CD4-positive, alpha-beta T cell treated with Interleukin-17A for 4 hours (primary cell): ENCODE measurements around the gene PLCD3.

Experiments
- DNase-seq: peaks from one replicate; pipeline ENCODE4 v3.0.0-alpha.2; 2020; ENCODE audit warnings: mixed read lengths

Gene PLCD3, protein sequence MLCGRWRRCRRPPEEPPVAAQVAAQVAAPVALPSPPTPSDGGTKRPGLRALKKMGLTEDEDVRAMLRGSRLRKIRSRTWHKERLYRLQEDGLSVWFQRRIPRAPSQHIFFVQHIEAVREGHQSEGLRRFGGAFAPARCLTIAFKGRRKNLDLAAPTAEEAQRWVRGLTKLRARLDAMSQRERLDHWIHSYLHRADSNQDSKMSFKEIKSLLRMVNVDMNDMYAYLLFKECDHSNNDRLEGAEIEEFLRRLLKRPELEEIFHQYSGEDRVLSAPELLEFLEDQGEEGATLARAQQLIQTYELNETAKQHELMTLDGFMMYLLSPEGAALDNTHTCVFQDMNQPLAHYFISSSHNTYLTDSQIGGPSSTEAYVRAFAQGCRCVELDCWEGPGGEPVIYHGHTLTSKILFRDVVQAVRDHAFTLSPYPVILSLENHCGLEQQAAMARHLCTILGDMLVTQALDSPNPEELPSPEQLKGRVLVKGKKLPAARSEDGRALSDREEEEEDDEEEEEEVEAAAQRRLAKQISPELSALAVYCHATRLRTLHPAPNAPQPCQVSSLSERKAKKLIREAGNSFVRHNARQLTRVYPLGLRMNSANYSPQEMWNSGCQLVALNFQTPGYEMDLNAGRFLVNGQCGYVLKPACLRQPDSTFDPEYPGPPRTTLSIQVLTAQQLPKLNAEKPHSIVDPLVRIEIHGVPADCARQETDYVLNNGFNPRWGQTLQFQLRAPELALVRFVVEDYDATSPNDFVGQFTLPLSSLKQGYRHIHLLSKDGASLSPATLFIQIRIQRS

GRCh38 chr17:45132320-45132571 is at the start of gene PLCD3:
Gene PLCD3, minus strand, starts transcription at chr17:45132515. Its CDS starts 105 bp downstream, at chr17:45132410.
- DNase-seq, result no peak

- no peak for DNase-seq
These were observed 45.2 kb upstream of the PLCD3 start for GRCh38 chr17:45177563-45177962.

- DNase-seq, result no peak
These were observed 43.4 kb upstream of the PLCD3 start for GRCh38 chr17:45175759-45176115.

GRCh38 chr17:45172541-45173286 is 40.4 kb upstream of the PLCD3 start:
- peak; percentile 77 for DNase-seq

GRCh38 chr17:45172232-45172540 is 39.9 kb upstream of the PLCD3 start:
- no peak for DNase-seq

DNA sequence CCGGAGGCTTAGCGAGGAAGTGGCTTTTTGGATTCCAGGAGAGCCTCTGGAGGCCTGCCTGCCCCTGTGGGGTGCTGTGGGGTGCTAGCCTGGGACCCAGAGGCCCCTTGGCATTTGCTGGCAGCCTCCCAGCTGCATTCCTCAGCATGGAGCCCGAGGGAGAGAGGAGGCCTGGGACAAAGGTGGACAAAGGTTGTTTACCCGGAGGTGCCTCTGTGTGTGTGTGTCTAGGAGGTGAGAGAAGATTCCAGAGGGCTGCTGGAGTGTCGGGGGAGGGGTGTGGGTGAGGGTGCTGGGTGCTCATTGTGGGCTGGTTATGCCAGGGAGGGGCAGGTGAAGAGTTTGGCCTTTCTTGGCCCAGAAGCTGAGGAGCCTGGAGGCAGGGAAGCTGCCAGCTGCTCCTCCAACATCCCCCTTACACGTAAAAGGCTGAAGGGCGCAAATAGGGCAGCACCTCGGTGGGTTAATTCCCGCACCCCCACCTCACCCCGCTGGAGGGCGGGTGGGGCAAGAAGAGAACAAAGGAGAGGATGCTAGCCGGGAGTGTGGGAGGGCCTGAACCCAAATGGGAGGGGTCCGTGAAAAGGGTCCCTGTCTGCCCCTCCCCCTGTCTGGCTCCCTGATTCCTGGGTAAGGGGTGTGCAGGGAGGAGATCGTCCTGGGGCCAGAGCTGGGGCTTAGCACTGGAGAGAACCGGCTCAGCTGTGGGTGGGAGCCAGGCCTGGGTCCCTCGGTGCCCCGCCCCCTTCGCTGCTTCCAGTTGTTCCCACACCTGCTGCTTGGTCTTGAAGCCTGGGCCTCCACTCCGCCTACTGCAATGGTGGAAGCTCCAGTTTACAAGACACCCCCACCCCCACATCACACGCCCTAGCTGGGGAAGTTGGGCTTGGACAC is 39.3 kb upstream of the PLCD3 start:
- peak; percentile 8 for DNase-seq

DNA sequence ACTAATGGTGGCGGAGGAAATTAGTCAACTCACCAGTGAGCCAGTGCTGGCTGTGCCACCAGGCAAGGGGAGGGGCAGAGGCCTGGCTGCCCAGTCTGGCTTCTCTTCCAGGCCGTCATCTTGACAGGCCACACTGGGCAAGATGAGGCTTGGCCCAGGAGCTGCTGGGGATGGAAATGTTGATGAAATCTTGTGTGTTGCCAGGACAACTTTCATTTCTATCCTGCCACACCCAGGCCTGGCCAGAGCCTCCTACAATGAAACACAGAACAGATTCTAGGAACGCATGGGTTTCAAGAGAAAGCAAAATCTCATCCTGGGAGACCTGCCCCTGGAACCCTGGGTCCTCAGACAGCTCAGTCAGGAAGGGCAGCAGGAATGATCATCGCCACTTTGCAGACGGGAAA is 38.6 kb upstream of the PLCD3 start:
- DNase-seq, result no peak

DNA sequence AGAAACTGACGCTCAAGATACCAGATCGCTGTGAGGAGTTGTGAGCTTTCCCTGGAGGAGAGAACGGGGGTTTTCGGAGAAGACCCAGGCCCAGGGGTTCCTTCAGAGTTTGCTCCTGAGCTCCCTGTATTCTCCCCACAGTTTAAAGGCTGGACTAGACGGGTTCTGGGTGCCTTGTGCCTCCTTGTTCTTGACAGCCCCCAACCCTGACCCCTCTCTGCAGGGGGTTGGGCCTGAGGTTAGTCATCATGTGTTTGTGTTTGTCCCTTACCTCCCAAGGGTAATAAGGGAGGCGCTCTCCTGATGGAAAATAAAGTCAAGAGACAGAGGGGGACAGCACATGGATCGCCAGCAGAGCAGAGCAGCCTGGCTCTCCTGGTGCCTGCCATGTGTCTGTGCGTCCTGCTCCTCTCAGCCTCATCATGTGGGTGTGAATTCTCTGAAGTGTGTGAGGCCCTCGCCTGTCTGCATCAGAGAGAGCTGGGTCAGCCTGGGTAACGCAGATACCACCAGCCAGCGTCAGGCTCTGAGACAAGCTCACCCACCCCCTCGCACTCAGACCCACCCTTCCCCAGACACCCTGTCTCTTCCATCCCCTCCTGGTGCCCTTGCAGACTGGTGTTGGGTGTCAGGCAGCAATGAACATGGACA is 38.1 kb upstream of the PLCD3 start:
- no peak for DNase-seq

GRCh38 chr17:45168991-45169752 is 36.9 kb upstream of the PLCD3 start:
- DNase-seq, result no peak

DNA sequence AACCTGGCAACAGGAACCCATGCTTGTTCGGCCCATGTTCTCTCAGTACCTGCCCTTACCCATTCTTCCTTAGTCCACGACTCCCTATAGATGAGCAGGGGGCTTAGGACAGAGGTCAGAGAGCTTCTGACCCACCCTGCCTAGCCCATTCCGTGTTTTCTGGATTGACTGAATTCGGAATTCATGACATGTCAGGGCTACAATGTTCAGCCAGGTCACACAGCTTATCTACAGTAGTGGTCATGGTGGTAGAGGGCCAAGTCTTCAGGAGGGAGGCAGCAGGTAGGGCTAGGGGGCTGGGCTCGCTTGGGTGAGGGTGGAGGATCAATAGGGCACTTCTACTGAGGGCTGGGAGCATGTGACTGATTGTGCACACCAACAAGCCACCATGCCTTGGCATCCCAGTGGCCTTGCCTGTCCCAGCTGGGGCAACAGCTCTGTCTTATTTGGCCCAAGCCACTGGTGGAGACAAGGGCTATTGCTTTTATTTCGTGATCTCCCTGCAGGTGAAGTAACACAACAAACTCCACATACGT is 32.5 kb upstream of the PLCD3 start:
- no peak for DNase-seq

DNA sequence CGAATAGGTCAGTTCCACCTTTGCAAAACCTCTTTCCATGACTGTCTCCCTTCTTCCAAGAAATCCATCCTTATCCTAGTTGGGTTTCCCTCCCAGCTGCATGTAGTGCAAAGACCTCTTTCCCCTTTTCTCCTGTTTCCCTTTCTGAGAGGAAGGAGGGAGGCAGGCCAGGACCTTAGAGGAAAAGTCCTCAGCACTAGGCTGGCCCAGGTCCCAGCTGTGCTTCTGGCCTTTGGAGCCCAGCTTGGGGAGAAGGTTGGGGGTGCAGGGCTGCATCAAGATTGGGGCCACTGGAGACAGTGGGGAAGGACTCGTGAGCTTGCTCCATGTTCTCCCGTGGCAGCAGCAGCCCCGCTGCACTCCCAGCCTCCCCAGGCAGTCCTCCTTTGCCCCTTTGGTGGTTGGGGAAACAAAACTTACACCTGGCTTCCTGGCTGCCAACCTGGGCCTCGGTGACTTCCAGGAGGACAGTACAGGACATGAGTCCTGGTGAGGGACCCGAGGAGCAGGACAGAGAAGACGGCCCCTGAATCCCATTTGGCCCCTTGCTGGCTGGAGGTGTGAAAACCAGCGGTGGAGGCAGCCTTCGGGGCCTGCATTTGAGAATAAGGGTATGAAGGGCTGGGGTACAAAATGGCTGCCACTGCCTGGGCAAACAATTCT is 29.8 kb upstream of the PLCD3 start:
- DNase-seq, result no peak

GRCh38 chr17:45161288-45162024 is 29.1 kb upstream of the PLCD3 start, which contains the start of gene HEXIM2:
Gene HEXIM2, plus strand, starts transcription at chr17:45161875. Its CDS starts 919 bp downstream, at chr17:45162794.
- peak; percentile 96 for DNase-seq

GRCh38 chr17:45160447-45161287 is 28.4 kb upstream of the PLCD3 start:
- peak; percentile 69 for DNase-seq

GRCh38 chr17:45156242-45156641 is 23.9 kb upstream of the PLCD3 start:
- DNase-seq, result no peak

DNA sequence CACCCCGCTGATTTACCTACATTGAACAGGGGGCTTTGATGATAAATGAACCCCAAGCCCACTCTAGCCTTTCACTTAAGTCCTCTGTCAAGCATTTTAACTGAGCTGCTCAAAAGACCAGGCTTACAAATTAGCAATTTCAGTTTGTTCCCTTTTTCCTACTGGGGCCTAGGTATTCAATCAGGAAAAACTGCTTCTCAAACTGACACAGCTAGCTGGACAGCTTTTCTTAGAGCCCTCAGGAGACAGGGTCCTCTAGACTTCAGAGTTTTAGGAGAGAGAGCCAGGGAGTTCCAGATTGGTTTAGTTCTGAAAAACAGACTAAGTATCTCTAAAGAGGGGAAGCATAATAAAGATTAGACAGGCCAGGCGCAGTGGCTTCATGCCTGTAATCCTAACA is 23.2 kb upstream of the PLCD3 start:
- no peak for DNase-seq

DNA sequence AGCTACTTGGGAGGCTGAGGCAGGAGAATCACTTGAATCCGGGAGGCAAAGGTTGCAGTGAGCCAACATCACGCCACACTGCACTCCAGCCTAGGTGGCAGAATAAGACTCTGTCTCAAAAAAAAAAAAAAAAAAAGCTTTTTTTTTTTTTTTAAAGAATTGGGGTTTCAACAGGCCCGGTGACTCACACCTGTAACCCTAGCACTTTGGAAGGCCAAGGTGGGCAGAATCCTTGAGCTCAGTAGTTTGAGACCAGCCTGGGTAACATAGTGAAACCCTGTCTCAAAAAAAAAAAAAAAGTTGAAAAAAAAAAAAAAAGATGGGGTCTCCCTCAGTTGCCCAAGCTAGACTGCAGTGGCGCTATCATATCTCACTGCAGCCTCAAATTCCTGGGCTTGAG is 22.7 kb upstream of the PLCD3 start:
- peak; percentile 43 for DNase-seq

GRCh38 chr17:45150911-45151809 is 18.8 kb upstream of the PLCD3 start:
- DNase-seq, result no peak
